Mesendoderm (in vitro differentiated cells): ENCODE measurements around the gene CNNM2. TPM values are rescaled to one million over a fixed set of nuclear protein-coding genes. Genes with fewer than 3 reads are reported as not detected.
"Not testable (repeated sequence)": the region's sequence is repeated elsewhere in the genome, so short reads cannot be mapped to it uniquely, and the experiment has no call there.

Experiments
- DNase-seq: peaks from one replicate; pipeline ENCODE4 v3.0.0; 2013
- H2AK5ac ChIP-seq: 2 replicates; pipeline ENCODE4 v1.6.1; 2013; ENCODE audit warnings: low read length, inconsistent platforms
- H2BK120ac ChIP-seq: 2 replicates; pipeline ENCODE4 v1.6.1; 2013; ENCODE audit warnings: low read depth, mild to moderate bottlenecking, low read length, moderate library complexity, mixed read lengths
- H2BK15ac ChIP-seq: replicated peaks from 2 replicates; pipeline ENCODE4 v1.6.1; 2013; ENCODE audit warnings: low read depth, mild to moderate bottlenecking, moderate library complexity
- H2BK5ac ChIP-seq: 2 replicates; pipeline ENCODE4 v1.6.1; 2013; ENCODE audit warnings: low read length, inconsistent platforms
- H3K18ac ChIP-seq: 2 replicates; pipeline ENCODE4 v1.6.1; 2013; ENCODE audit warnings: mild to moderate bottlenecking, low read length, mixed read lengths
- H3K23ac ChIP-seq: one replicate; pipeline ENCODE4 v1.6.1; 2013; ENCODE audit warnings: low read length
- H3K27ac ChIP-seq: 2 replicates; pipeline ENCODE4 v1.5.1; 2013; ENCODE audit warnings: low read depth, mild to moderate bottlenecking, inconsistent platforms, low read length, moderate library complexity
- H3K27me3 ChIP-seq: 2 replicates; pipeline ENCODE4 v1.6.1; 2013; ENCODE audit warnings: low read length, control low read depth, mild to moderate bottlenecking, inconsistent platforms; ENCODE audit not compliant: insufficient read depth, poor library complexity
- H3K36me3 ChIP-seq: 2 replicates; pipeline ENCODE4 v1.6.1; 2013; ENCODE audit warnings: low read length, inconsistent platforms; ENCODE audit not compliant: control insufficient read depth, insufficient read depth
- H3K4ac ChIP-seq: one replicate; pipeline ENCODE4 v1.6.1; 2013; ENCODE audit warnings: low read depth, mild to moderate bottlenecking, low read length, moderate library complexity
- H3K4me1 ChIP-seq: 2 replicates; pipeline ENCODE4 v1.6.1; 2013; ENCODE audit warnings: low read depth, low read length, inconsistent platforms; ENCODE audit not compliant: control insufficient read depth
- H3K4me2 ChIP-seq: 2 replicates; pipeline ENCODE4 v1.6.1; 2013; ENCODE audit warnings: low read length
- H3K4me3 ChIP-seq: 2 replicates; pipeline ENCODE4 v1.5.1; 2013; ENCODE audit warnings: mild to moderate bottlenecking, low read length
- H3K56ac ChIP-seq: one replicate; pipeline ENCODE4 v1.6.1; 2013; ENCODE audit warnings: low read length
- H3K79me1 ChIP-seq: 2 replicates; pipeline ENCODE4 v1.6.1; 2013; ENCODE audit warnings: low read length, inconsistent platforms
- H3K79me2 ChIP-seq: 2 replicates; pipeline ENCODE4 v1.6.1; 2013; ENCODE audit warnings: mild to moderate bottlenecking, low read length; ENCODE audit not compliant: control insufficient read depth, insufficient read depth
- H3K9ac ChIP-seq: 2 replicates; pipeline ENCODE4 v1.6.1; 2013; ENCODE audit warnings: low read length, inconsistent platforms
- H4K5ac ChIP-seq: one replicate; pipeline ENCODE4 v1.6.1; 2013; ENCODE audit warnings: low read length
- H4K8ac ChIP-seq: one replicate; pipeline ENCODE4 v1.6.1; 2013; ENCODE audit warnings: low read depth, mild to moderate bottlenecking, control low read depth, low read length, moderate library complexity
- WGBS: extraction: QIAGEN DNeasy Blood & Tissue Kit; methylation state at CpG from one replicate; pipeline ENCODE4 v1.1.7; 2013; ENCODE audit warnings: low lambda C conversion rate, missing lambda C conversion rate; ENCODE audit not compliant: insufficient coverage; ENCODE audit errors: extremely low coverage; 5-methylcytosine and 5-hydroxymethylcytosine counted together
- small RNA-seq: library from polyadenylated mRNA; stranded (forward); fragments of <200 nt; extraction: miRNeasy Mini kit (QIAGEN cat#:217004); gene quantifications from one replicate; pipeline ENCODE3, GENCODE V24; 2013; ENCODE audit not compliant: insufficient read depth

CNNM2 gene

GRCh38 chr10:103135168-103135567, 217.1 kb downstream of the CNNM2 start:
- not testable (repeated sequence) for H2AK5ac ChIP-seq, H3K27ac ChIP-seq, H3K4ac ChIP-seq, H3K36me3 ChIP-seq, H2BK120ac ChIP-seq, H3K79me2 ChIP-seq, H2BK15ac ChIP-seq, H4K8ac ChIP-seq, DNase-seq, H3K27me3 ChIP-seq, H3K4me2 ChIP-seq, H3K79me1 ChIP-seq, H4K5ac ChIP-seq, H3K18ac ChIP-seq, H3K23ac ChIP-seq, H3K9ac ChIP-seq, H3K56ac ChIP-seq, H3K4me1 ChIP-seq, H3K4me3 ChIP-seq, H2BK5ac ChIP-seq
- no CpG with 5 or more reads among the region's 3 CpGs for WGBS

- Histone ChIP-seq H3K18ac (no peak overlapping the region), H2AK5ac (no peak overlapping the region), H2BK5ac (no peak overlapping the region), H2BK120ac (no peak overlapping the region), H3K4me1 (no peaks in the 10 kb centered on the region), H4K5ac (no peak overlapping the region), H2BK15ac (no peak overlapping the region), H3K4me3 (no peak overlapping the region), H3K79me2 (no peaks in the 10 kb centered on the region), H3K56ac (no peak overlapping the region), H3K27me3 (no peaks in the 10 kb centered on the region), H3K27ac (no peak overlapping the region), H3K23ac (no peak overlapping the region), H3K36me3 (no peaks in the 10 kb centered on the region), H3K9ac (no peak overlapping the region), H4K8ac (no peak overlapping the region), H3K4ac (no peak overlapping the region), H3K4me2 (no peak overlapping the region), H3K79me1 (peaks cover 2% of the 10 kb centered on the region)
- no CpG with 5 or more reads among the region's 3 CpGs for WGBS
- DNase-seq: no peak
These were observed 221.7 kb downstream of the CNNM2 start for GRCh38 chr10:103139803-103140202.

Small RNAs within 50 kb of the gene (small RNA-seq; reads per million reads assigned to genes)
- gene AS3MT (not detected), gene RF00026 (not detected), gene RF02271 (not detected)
